Nephron progenitor cell (in vitro differentiated cells): ENCODE results near the gene CD46.

Experiments
- DNase-seq: peaks from one replicate; pipeline ENCODE4 v3.0.0; 2021
- H3K27ac Mint-ChIP-seq: 2 replicates; pipeline ENCODE4 v1.8.0; 2021; ENCODE audit warnings: mild to moderate bottlenecking, moderate library complexity, mixed read lengths
- H3K27me3 Mint-ChIP-seq: 2 replicates; pipeline ENCODE4 v1.8.0; 2021; ENCODE audit warnings: mild to moderate bottlenecking, low read depth, mixed read lengths; ENCODE audit not compliant: poor library complexity
- H3K36me3 Mint-ChIP-seq: 2 replicates; pipeline ENCODE4 v1.8.0; 2021; ENCODE audit warnings: low read depth, mixed read lengths
- H3K4me1 Mint-ChIP-seq: 2 replicates; pipeline ENCODE4 v1.8.0; 2021; ENCODE audit warnings: mixed read lengths
- H3K4me3 Mint-ChIP-seq: 2 replicates; pipeline ENCODE4 v1.8.0; 2021; ENCODE audit warnings: mild to moderate bottlenecking, moderate library complexity, mixed read lengths
- H3K9me3 Mint-ChIP-seq: 2 replicates; pipeline ENCODE4 v1.8.0; 2021; ENCODE audit warnings: mild to moderate bottlenecking, moderate library complexity, mixed read lengths
- CTCF ChIP-seq: fragments of 200-600 bp; sonication (generic); IDR thresholded peaks from 2 replicates; pipeline ENCODE4 v1.5.0; 2021; ENCODE audit warnings: antibody characterized with exemption

The CD46 gene

DNA sequence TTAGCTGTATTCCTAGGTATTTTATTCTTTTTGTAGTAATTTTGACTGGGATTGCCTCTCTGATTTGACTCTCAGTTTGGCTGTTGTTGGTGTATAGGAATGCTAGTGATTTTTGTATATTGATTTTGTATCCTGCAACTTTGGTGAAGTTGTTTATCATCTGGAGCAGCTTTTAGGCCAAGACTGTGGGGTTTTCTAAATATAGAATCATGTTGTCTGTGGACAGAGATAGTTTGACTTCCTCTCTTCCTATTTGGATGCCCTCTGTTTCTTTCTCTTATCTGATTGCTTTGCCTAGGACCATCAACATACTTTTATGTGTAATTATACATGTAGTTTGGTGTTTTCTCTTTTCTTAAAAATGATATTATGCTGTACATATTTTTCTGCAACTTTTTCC, 27.2 kb downstream of the CD46 start:
- H3K27ac Mint-ChIP-seq = no peak overlapping the region
- no peak for TF ChIP-seq CTCF
- no peak for DNase-seq

GRCh38 chr1:207781312-207781711, 29.5 kb downstream of the CD46 start:
- Mint-ChIP-seq H3K4me1 (no peaks in the 10 kb centered on the region), H3K36me3 (peaks cover 91% of the 10 kb centered on the region), H3K4me3 (no peak overlapping the region), H3K27me3 (no peaks in the 10 kb centered on the region), H3K9me3 (peaks cover 30% of the 10 kb centered on the region), H3K27ac (peak overlapping the region; percentile 24)
- no peak for TF ChIP-seq CTCF
- DNase-seq = no peak

More for the DNA sequence above, 27.2 kb downstream of the CD46 start:
- no peaks in the 10 kb centered on the region for H3K4me1 Mint-ChIP-seq
- peaks cover 92% of the 10 kb centered on the region for H3K36me3 Mint-ChIP-seq
- no peaks in the 10 kb centered on the region for H3K27me3 Mint-ChIP-seq
- H3K4me3 Mint-ChIP-seq = no peak overlapping the region
- H3K9me3 Mint-ChIP-seq = peaks cover 38% of the 10 kb centered on the region

DNA sequence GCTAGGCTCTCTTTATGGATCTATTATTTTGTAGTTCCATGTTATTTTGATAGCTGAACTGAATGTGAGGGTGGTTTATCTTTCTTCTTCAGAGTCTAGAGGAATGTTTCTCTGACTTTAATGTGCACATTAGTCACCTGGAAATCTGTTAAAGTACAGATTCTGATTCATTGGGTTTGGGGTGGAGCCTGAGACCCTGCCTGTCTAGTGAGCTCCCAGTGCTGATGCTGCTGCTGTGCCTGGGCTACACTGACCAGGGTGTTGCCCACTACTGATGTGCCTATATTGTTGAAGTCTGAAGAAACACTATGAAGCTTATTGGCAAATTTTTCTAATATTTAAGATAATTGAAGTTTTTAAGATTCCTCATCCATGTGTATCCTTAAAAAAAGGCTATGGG, 35.9 kb downstream of the CD46 start:
- Mint-ChIP-seq H3K4me3 (no peak overlapping the region), H3K27me3 (no peaks in the 10 kb centered on the region), H3K36me3 (peaks cover 59% of the 10 kb centered on the region), H3K9me3 (no peaks in the 10 kb centered on the region), H3K27ac (no peak overlapping the region), H3K4me1 (no peaks in the 10 kb centered on the region)
- no peak for DNase-seq
- TF ChIP-seq CTCF = no peak

- H3K27ac Mint-ChIP-seq = no peak overlapping the region
- peaks cover 55% of the 10 kb centered on the region for H3K36me3 Mint-ChIP-seq
- no peaks in the 10 kb centered on the region for H3K4me1 Mint-ChIP-seq
- H3K4me3 Mint-ChIP-seq = no peak overlapping the region
- TF ChIP-seq CTCF = no peak
- no peaks in the 10 kb centered on the region for H3K27me3 Mint-ChIP-seq
- no peak for DNase-seq
- no peaks in the 10 kb centered on the region for H3K9me3 Mint-ChIP-seq
These were observed 37.5 kb downstream of the CD46 start for GRCh38 chr1:207789386-207789785.

DNA sequence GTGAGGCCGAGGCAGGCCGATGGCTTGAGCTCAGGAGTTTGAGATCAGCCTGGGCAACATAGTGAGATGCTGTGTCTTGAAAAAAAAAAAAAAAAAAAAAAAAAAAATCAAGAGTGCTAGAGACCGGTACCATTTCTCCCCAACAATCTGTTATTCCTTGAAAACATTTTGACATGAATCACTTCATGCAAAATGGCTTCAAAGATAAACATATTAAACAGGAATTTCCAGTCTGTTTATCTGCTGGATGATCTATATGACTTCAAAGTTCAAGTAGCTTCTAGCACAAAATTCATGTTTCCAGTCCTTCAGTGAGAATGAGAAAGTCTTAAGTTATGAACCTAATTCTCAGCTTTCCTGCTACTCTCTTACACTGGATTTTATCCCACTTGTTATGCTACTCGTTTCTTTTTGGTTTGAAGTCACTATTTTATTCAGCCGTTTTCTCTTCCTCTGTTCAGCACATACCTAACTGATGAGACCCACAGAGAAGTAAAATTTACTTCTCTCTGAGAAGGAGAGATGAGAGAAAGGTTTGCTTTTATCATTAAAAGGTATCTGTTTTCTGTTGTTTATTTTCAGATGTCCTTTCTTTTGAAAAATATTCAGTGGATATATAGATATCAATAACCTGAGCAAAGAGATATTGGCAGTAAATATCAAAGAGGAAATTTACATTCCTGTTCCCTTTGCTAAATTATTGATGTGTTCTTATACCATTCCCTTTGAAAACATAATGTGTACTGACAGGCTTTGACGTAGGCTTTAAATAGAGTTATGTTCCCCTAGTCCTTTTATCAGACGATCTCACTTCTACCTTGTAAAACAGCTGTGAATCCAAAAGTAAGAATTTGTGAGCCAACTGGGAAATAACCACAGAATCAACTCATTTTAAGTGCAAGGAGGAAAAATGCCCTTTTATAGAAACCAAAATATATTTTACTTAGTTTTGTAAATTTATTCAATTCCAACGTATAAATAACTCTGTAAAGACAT, 38.2 kb downstream of the CD46 start:
- no peaks in the 10 kb centered on the region for H3K27me3 Mint-ChIP-seq
- H3K4me3 Mint-ChIP-seq = no peak overlapping the region
- DNase-seq = no peak
- peaks cover 48% of the 10 kb centered on the region for H3K36me3 Mint-ChIP-seq
- no peak for TF ChIP-seq CTCF
- H3K4me1 Mint-ChIP-seq = no peaks in the 10 kb centered on the region
- no peaks in the 10 kb centered on the region for H3K9me3 Mint-ChIP-seq
- no peak overlapping the region for H3K27ac Mint-ChIP-seq

GRCh38 chr1:207791290-207791689, 39.4 kb downstream of the CD46 start:
- Mint-ChIP-seq H3K27me3 (no peaks in the 10 kb centered on the region), H3K27ac (no peak overlapping the region), H3K4me1 (no peaks in the 10 kb centered on the region), H3K36me3 (peaks cover 37% of the 10 kb centered on the region), H3K4me3 (no peak overlapping the region), H3K9me3 (no peaks in the 10 kb centered on the region)
- no peak for TF ChIP-seq CTCF
- DNase-seq = no peak
